Liver (tissue), 9 donors: ENCODE data around the gene LAD1. TPM values are rescaled to one million over a fixed set of nuclear protein-coding genes. Genes with fewer than 3 reads are reported as not detected.

Experiments
- DNase-seq: peaks from one replicate; pipeline ENCODE4 v3.0.0-alpha.2; 2017; ENCODE audit warnings: low spot score
- H3K27ac ChIP-seq, 2 donors: one replicate each; pipeline ENCODE4 v1.7.0; 2013; ENCODE audit warnings: inconsistent platforms in 2 of 2, low read length in 2 of 2, control low read depth in 1 of 2, low read depth in 1 of 2, mild to moderate bottlenecking in 1 of 2
- H3K27me3 ChIP-seq, 4 donors: one replicate each; pipeline versions ENCODE4 v1.6.1 to v1.7.0; 2013; ENCODE audit warnings: low read length in 3 of 4, inconsistent platforms in 1 of 4, mild to moderate bottlenecking in 1 of 4, moderate library complexity in 1 of 4; ENCODE audit not compliant: control insufficient read depth in 4 of 4, insufficient read depth in 4 of 4
- H3K36me3 ChIP-seq, 4 donors: one replicate each; pipeline versions ENCODE4 v1.6.1 to v1.7.0; 2013; ENCODE audit warnings: low read length in 3 of 4, mild to moderate bottlenecking in 3 of 4, low read depth in 1 of 4, moderate library complexity in 1 of 4; ENCODE audit not compliant: control insufficient read depth in 4 of 4, insufficient read depth in 3 of 4
- H3K4me1 ChIP-seq, 4 donors: one replicate each; pipeline versions ENCODE4 v1.6.1 to v1.7.0; 2013; ENCODE audit warnings: low read length in 3 of 4, mild to moderate bottlenecking in 3 of 4, moderate library complexity in 1 of 4; ENCODE audit not compliant: control insufficient read depth in 4 of 4, insufficient read depth in 4 of 4
- H3K4me3 ChIP-seq, 3 donors: one replicate each; pipeline versions ENCODE4 v1.6.1 to v1.7.0; 2013; ENCODE audit warnings: low read length in 3 of 3, control low read depth in 1 of 3, low read depth in 1 of 3, mild to moderate bottlenecking in 1 of 3
- H3K9ac ChIP-seq, 2 donors: one replicate each; pipeline ENCODE4 v1.7.0; 2013; ENCODE audit warnings: low read length in 2 of 2, mild to moderate bottlenecking in 2 of 2, moderate library complexity in 2 of 2, control low read depth in 1 of 2, low read depth in 1 of 2
- H3K9me3 ChIP-seq, 4 donors: one replicate each; pipeline versions ENCODE4 v1.6.1 to v1.7.0; 2013; ENCODE audit warnings: low read length in 3 of 4; ENCODE audit not compliant: control insufficient read depth in 4 of 4
- EGR1 ChIP-seq, 2 donors: IDR thresholded peaks; 2 replicates each; pipeline ENCODE4 v1.6.1; 2016 to 2018; ENCODE audit warnings: antibody characterized with exemption in 2 of 2, low read depth in 2 of 2
- FOXA1 ChIP-seq: IDR thresholded peaks from 2 replicates; pipeline ENCODE4 v1.6.1; 2016; ENCODE audit warnings: antibody characterized with exemption
- FOXA2 ChIP-seq: IDR thresholded peaks from 2 replicates; pipeline ENCODE4 v1.6.1; 2016; ENCODE audit warnings: antibody characterized with exemption
- GABPA ChIP-seq, 2 donors: IDR thresholded peaks in 1 of 2; conservative IDR thresholded peaks in 1 of 2; 2 replicates each; pipeline ENCODE4 v1.6.1; 2016; ENCODE audit warnings: antibody characterized with exemption in 2 of 2, mild to moderate bottlenecking in 1 of 2, moderate library complexity in 1 of 2
- JUND ChIP-seq, 2 donors: IDR thresholded peaks; 2 replicates each; pipeline ENCODE4 v1.6.1; 2016; ENCODE audit warnings: antibody characterized with exemption in 2 of 2
- MAX ChIP-seq: IDR thresholded peaks from 2 replicates; pipeline ENCODE4 v1.6.1; 2016; ENCODE audit warnings: antibody characterized with exemption
- NR2F2 ChIP-seq: IDR thresholded peaks from 2 replicates; pipeline ENCODE4 v1.6.1; 2016; ENCODE audit warnings: antibody characterized with exemption
- RAD21 ChIP-seq, 2 donors: IDR thresholded peaks; 2 replicates each; pipeline ENCODE4 v1.6.1; 2016; ENCODE audit warnings: antibody characterized with exemption in 2 of 2, mild to moderate bottlenecking in 2 of 2
- REST ChIP-seq: IDR thresholded peaks from 2 replicates; pipeline ENCODE4 v1.6.1; 2016; ENCODE audit warnings: antibody characterized with exemption, mild to moderate bottlenecking
- RXRA ChIP-seq, 2 donors: IDR thresholded peaks; 2 replicates each; pipeline ENCODE4 v1.6.1; 2017 to 2018; ENCODE audit warnings: antibody characterized with exemption in 2 of 2, mild to moderate bottlenecking in 1 of 2
- SP1 ChIP-seq: IDR thresholded peaks from 2 replicates; pipeline ENCODE4 v1.6.1; 2018; ENCODE audit warnings: antibody characterized with exemption, mild to moderate bottlenecking
- TAF1 ChIP-seq: conservative IDR thresholded peaks from 2 replicates; pipeline ENCODE4 v1.6.1; 2016; ENCODE audit warnings: antibody characterized with exemption, mild to moderate bottlenecking
- YY1 ChIP-seq: IDR thresholded peaks from 2 replicates; pipeline ENCODE4 v1.6.1; 2016; ENCODE audit warnings: antibody characterized with exemption, mild to moderate bottlenecking
- ZBTB33 ChIP-seq: IDR thresholded peaks from 2 replicates; pipeline ENCODE4 v1.6.1; 2016; ENCODE audit warnings: antibody characterized with exemption
- WGBS: extraction: QIAGEN DNeasy Blood & Tissue Kit; methylation state at CpG from one replicate; pipeline ENCODE4 v1.1.7; 2013; 5-methylcytosine and 5-hydroxymethylcytosine counted together
- polyA plus RNA-seq, 2 donors: library from polyadenylated mRNA; stranded (reverse) in 1 of 2; unstranded in 1 of 2; fragments of 200-250 nt in 1 of 2; fragments of >200 nt in 1 of 2; fragmentation: Nextera tagmentation in 1 of 2; extraction: Ambion mirVana in 1 of 2; gene quantifications; one replicate each; pipeline versions ENCODE4 v1.2.1 to v1.2.3, GENCODE V29; 2013 to 2015
- total RNA-seq, 2 donors: library from RNA; depleted of rRNA; stranded (reverse); fragments of >200 nt; gene quantifications; one replicate each; pipeline ENCODE4 v1.2.3, GENCODE V29; 2014
- TF ChIP-seq, protein P1 (sequence below): IDR thresholded peaks from 2 replicates; pipeline ENCODE4 v1.6.1; 2016; ENCODE audit warnings: antibody characterized with exemption
- TF ChIP-seq, protein P2 (sequence below): fragments of 150-350 bp; IDR thresholded peaks from 2 replicates; pipeline ENCODE4 v1.5.1; 2017; ENCODE audit warnings: improper control_type of control experiment, low read depth, low read length; ENCODE audit not compliant: missing input control
- donor health status: healthy.
- donor health status: healthy.
- donor health status: healthy.
- donor health status: healthy.
- donor health status: healthy.

The LAD1 gene
- total and polyA plus RNA-seq, 4 donors: 3.4 to 13.7 (median 8.5) TPM

- TF ChIP-seq, protein P1, sequence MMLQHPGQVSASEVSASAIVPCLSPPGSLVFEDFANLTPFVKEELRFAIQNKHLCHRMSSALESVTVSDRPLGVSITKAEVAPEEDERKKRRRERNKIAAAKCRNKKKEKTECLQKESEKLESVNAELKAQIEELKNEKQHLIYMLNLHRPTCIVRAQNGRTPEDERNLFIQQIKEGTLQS: no peak
- TF ChIP-seq EGR1 (IDR thresholded peaks at IDR 0.05; ENCODE audit: low read depth in 2 of 2): no peak
Observed at GRCh38 chr1:201363467-201363866, 35.7 kb downstream of the LAD1 start (continued).

DNA sequence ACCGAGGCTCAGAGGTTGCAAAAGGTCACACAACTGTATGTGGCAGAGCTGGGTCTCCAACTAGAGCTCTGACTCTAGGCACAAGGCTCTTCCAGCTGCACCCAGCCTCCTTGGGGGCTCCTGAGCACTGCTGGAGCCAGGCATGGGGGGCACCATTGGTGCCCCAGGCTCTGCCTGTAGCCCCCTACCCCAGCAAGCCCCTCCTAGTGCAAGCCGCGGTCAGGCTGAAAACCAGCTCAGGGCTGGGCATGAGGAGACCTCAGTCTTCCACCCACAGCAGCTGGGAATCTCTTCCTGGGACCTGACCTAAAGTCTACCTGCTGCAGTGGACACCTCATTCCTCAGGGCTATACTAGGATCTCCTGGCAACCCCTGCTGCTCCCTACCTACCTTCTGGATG, 36.2 kb downstream of the LAD1 start:
- Histone ChIP-seq H3K9ac (no peak overlapping the region), H3K27me3 (no peaks in the 10 kb centered on the region), H3K4me3 (no peak overlapping the region), H3K4me1 (no peaks in the 10 kb centered on the region), H3K9me3 (no peaks in the 10 kb centered on the region), H3K27ac (no peak overlapping the region), H3K36me3 (no peaks in the 10 kb centered on the region)
- TF ChIP-seq, protein P2, sequence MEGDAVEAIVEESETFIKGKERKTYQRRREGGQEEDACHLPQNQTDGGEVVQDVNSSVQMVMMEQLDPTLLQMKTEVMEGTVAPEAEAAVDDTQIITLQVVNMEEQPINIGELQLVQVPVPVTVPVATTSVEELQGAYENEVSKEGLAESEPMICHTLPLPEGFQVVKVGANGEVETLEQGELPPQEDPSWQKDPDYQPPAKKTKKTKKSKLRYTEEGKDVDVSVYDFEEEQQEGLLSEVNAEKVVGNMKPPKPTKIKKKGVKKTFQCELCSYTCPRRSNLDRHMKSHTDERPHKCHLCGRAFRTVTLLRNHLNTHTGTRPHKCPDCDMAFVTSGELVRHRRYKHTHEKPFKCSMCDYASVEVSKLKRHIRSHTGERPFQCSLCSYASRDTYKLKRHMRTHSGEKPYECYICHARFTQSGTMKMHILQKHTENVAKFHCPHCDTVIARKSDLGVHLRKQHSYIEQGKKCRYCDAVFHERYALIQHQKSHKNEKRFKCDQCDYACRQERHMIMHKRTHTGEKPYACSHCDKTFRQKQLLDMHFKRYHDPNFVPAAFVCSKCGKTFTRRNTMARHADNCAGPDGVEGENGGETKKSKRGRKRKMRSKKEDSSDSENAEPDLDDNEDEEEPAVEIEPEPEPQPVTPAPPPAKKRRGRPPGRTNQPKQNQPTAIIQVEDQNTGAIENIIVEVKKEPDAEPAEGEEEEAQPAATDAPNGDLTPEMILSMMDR: no peak
- TF ChIP-seq ZBTB33 (no peak), EGR1 (IDR thresholded peaks at IDR 0.05; ENCODE audit: low read depth in 2 of 2) (no peak), MAX (no peak), SP1 (no peak), FOXA1 (no peak), TAF1 (no peak), JUND (IDR thresholded peaks at IDR 0.05) (no peak), NR2F2 (no peak), YY1 (no peak), GABPA (IDR thresholded peaks at IDR 0.05 in 1 of 2, conservative IDR thresholded peaks at IDR 0.05 in 1 of 2) (no peak), FOXA2 (no peak), REST (no peak), RXRA (IDR thresholded peaks at IDR 0.05) (no peak), RAD21 (IDR thresholded peaks at IDR 0.05) (no peak)
- TF ChIP-seq, protein P1: no peak
- 89% methylated on average over 3 of the region's 3 CpGs for WGBS
- DNase-seq: no peak
